T1000 (cell line): Measurements from ENCODE around the gene GTF2H2C.
"Not testable (repeated sequence)": the region's sequence is repeated elsewhere in the genome, so short reads cannot be mapped to it uniquely, and the experiment has no call there.

ENCODE experiments used
- DNase-seq: peaks from one replicate; lab custom pipeline; 2025; ENCODE audit warnings: mixed read lengths; lab: John Stamatoyannopoulos, UW

Gene GTF2H2C

GRCh38 chr5:69566172-69566571, 6.2 kb downstream of the GTF2H2C start:
- DNase-seq = not testable (repeated sequence)

GRCh38 chr5:69568072-69568471, 8.1 kb downstream of the GTF2H2C start:
- DNase-seq = not testable (repeated sequence)

GRCh38 chr5:69583356-69583755, 23.4 kb downstream of the GTF2H2C start:
- not testable (repeated sequence) for DNase-seq

GRCh38 chr5:69596114-69596840, 36.3 kb downstream of the GTF2H2C start:
- not testable (repeated sequence) for DNase-seq

GRCh38 chr5:69601947-69602346, 42.0 kb downstream of the GTF2H2C start:
- not testable (repeated sequence) for DNase-seq

- not testable (repeated sequence) for DNase-seq
Measured at GRCh38 chr5:69606839-69607238, 46.8 kb downstream of the GTF2H2C start.

GRCh38 chr5:69607750-69608149, 47.8 kb downstream of the GTF2H2C start:
- not testable (repeated sequence) for DNase-seq

GRCh38 chr5:69608861-69609496, 49.0 kb downstream of the GTF2H2C start:
- not testable (repeated sequence) for DNase-seq

GRCh38 chr5:69614843-69615242, 54.9 kb downstream of the GTF2H2C start:
- not testable (repeated sequence) for DNase-seq

- DNase-seq = not testable (repeated sequence)
Measured at GRCh38 chr5:69631879-69632278, 71.9 kb downstream of the GTF2H2C start.
